NCI-H526 treated with DMSO at 0.1 percent for 48 hours (cell line): Measurements from ENCODE around the gene PCK2.

ENCODE experiments used
- DNase-seq: peaks from one replicate; lab custom pipeline; 2025; lab: John Stamatoyannopoulos, UW

Gene PCK2

GRCh38 chr14:24075485-24076301 is 18.4 kb upstream of the PCK2 start:
- no peak for DNase-seq

GRCh38 chr14:24076302-24076601 is 17.9 kb upstream of the PCK2 start:
- DNase-seq = no peak

GRCh38 chr14:24077086-24077485 is 17.0 kb upstream of the PCK2 start:
- DNase-seq = no peak

GRCh38 chr14:24078146-24078545 is 16.0 kb upstream of the PCK2 start:
- DNase-seq = no peak

GRCh38 chr14:24079491-24080141 is 14.5 kb upstream of the PCK2 start:
- DNase-seq = no peak

GRCh38 chr14:24080142-24080530 is 14.0 kb upstream of the PCK2 start:
- no peak for DNase-seq

GRCh38 chr14:24080888-24081738 is 13.0 kb upstream of the PCK2 start:
- DNase-seq = peak; percentile 51

- DNase-seq = no peak
Measured at GRCh38 chr14:24081739-24082211, 12.3 kb upstream of the PCK2 start.

GRCh38 chr14:24082411-24083080 is 11.6 kb upstream of the PCK2 start:
- no peak for DNase-seq

GRCh38 chr14:24083462-24083861 is 10.6 kb upstream of the PCK2 start:
- no peak for DNase-seq

GRCh38 chr14:24084440-24084839 is 9.7 kb upstream of the PCK2 start:
- DNase-seq = no peak

GRCh38 chr14:24085215-24085614 is 8.9 kb upstream of the PCK2 start:
- DNase-seq = no peak

- no peak for DNase-seq
Measured at GRCh38 chr14:24086193-24086955, 7.7 kb upstream of the PCK2 start.

- no peak for DNase-seq
Measured at GRCh38 chr14:24087004-24087403, 7.1 kb upstream of the PCK2 start.

- DNase-seq = no peak
Measured at GRCh38 chr14:24088095-24088494, 6.0 kb upstream of the PCK2 start.

GRCh38 chr14:24089890-24090289 is 4.2 kb upstream of the PCK2 start:
- DNase-seq = no peak

- no peak for DNase-seq
Measured at GRCh38 chr14:24092110-24092504, 2.0 kb upstream of the PCK2 start.

- DNase-seq = no peak
Measured at GRCh38 chr14:24092505-24093206, 1.5 kb upstream of the PCK2 start.

- no peak for DNase-seq
Measured at GRCh38 chr14:24093207-24093900, 757 bp upstream of the PCK2 start.

- no peak for DNase-seq
Measured at GRCh38 chr14:24094841-24095270, 745 bp downstream of the PCK2 start.
